ENCODE results near the gene ST3GAL5.

GRCh38 chr2:85872536-85873161, 16.1 kb downstream of the ST3GAL5 start:
- no peak for TF ChIP-seq CTCF (conservative IDR thresholded peaks at IDR 0.05; ENCODE audit: low read depth, low read length)
- TF ChIP-seq EZH2 (IDR thresholded peaks at IDR 0.05; ENCODE audit: borderline replicate concordance, low read depth, low read length, poor library complexity, severe bottlenecking) = no peak

Measured in A673 (cell line).